NCI-H748 treated with DMSO at 0.1 percent for 48 hours (cell line): ENCODE results near the gene MLST8.
A peak's percentile ranks its signal among the peaks of the same experiment; 100 is the strongest.

Experiments
- DNase-seq: peaks from one replicate; lab custom pipeline; 2025; lab: John Stamatoyannopoulos, UW

Gene MLST8

GRCh38 chr16:2205104-2205966 is at the start of gene MLST8:
TSS of gene MLST8 (plus strand) at chr16:2205454. CDS start at chr16:2206086, 632 bp downstream.
- DNase-seq = peak; percentile 30

- DNase-seq = no peak
Measured at GRCh38 chr16:2155977-2156848, 49.0 kb upstream of the MLST8 start.

- no peak for DNase-seq
Measured at GRCh38 chr16:2156849-2157224, 48.4 kb upstream of the MLST8 start.

- no peak for DNase-seq
Measured at GRCh38 chr16:2157480-2158261, 47.6 kb upstream of the MLST8 start.

- DNase-seq = no peak
Measured at GRCh38 chr16:2158262-2158638, 47.0 kb upstream of the MLST8 start.

- DNase-seq = no peak
Measured at GRCh38 chr16:2159175-2159838, 45.9 kb upstream of the MLST8 start.

- no peak for DNase-seq
Measured at GRCh38 chr16:2160915-2161551, 44.2 kb upstream of the MLST8 start.

GRCh38 chr16:2161911-2162310 is 43.3 kb upstream of the MLST8 start:
- DNase-seq = no peak

GRCh38 chr16:2162676-2163118 is 42.6 kb upstream of the MLST8 start:
- DNase-seq = no peak

GRCh38 chr16:2163211-2163881 is 41.9 kb upstream of the MLST8 start:
- DNase-seq = no peak

GRCh38 chr16:2165861-2166260 is 39.4 kb upstream of the MLST8 start:
- no peak for DNase-seq

- no peak for DNase-seq
Measured at GRCh38 chr16:2166263-2167067, 38.8 kb upstream of the MLST8 start.

GRCh38 chr16:2167068-2167638 is 38.1 kb upstream of the MLST8 start:
- no peak for DNase-seq

- no peak for DNase-seq
Measured at GRCh38 chr16:2170080-2170479, 35.2 kb upstream of the MLST8 start.

- no peak for DNase-seq
Measured at GRCh38 chr16:2170587-2171435, 34.4 kb upstream of the MLST8 start.

- no peak for DNase-seq
Measured at GRCh38 chr16:2171601-2172178, 33.6 kb upstream of the MLST8 start.

- no peak for DNase-seq
Measured at GRCh38 chr16:2172688-2173335, 32.4 kb upstream of the MLST8 start.

- DNase-seq = no peak
Measured at GRCh38 chr16:2173366-2173765, 31.9 kb upstream of the MLST8 start.
